Right atrium auricular region (tissue), 2 donors: ENCODE measurements around the gene DLGAP4. TPM values are rescaled to one million over a fixed set of nuclear protein-coding genes. Genes with fewer than 3 reads are reported as not detected.

Experiments used
- DNase-seq: peaks from one replicate; pipeline ENCODE4 v3.0.0-alpha.2; 2019; ENCODE audit warnings: low spot score
- H3K27ac ChIP-seq, 2 donors: fragments of 200-600 bp; sonication (generic); 1 replicate in 1 of 2; 2 replicates in 1 of 2; pipeline ENCODE4 v1.5.1; 2016 to 2019
- H3K27me3 ChIP-seq, 2 donors: fragments of 200-600 bp; sonication (generic); one replicate each; pipeline versions ENCODE4 v1.5.1 to v1.6.0; 2017 to 2019
- H3K36me3 ChIP-seq: fragments of 200-600 bp; sonication (generic); one replicate; pipeline ENCODE4 v1.5.1; 2016
- H3K4me1 ChIP-seq, 2 donors: fragments of 200-600 bp; sonication (generic); one replicate each; pipeline versions ENCODE4 v1.5.1 to v1.6.0; 2017 to 2019
- H3K4me3 ChIP-seq, 2 donors: fragments of 200-600 bp; sonication (generic); 1 replicate in 1 of 2; 2 replicates in 1 of 2; pipeline ENCODE4 v1.5.1; 2017 to 2019; ENCODE audit warnings: mild to moderate bottlenecking in 1 of 2, moderate library complexity in 1 of 2
- H3K9me3 ChIP-seq, 2 donors: fragments of 200-600 bp; sonication (generic); one replicate each; pipeline ENCODE4 v1.5.1; 2019
- CTCF ChIP-seq, 2 donors: fragments of 200-600 bp; sonication (generic); IDR thresholded peaks; one replicate each; pipeline ENCODE4 v1.5.1; 2019; ENCODE audit warnings: antibody characterized with exemption in 2 of 2
- total RNA-seq, 2 donors: library from RNA; depleted of rRNA; stranded (reverse); fragments of >200 nt; gene quantifications; one replicate each; pipeline ENCODE4 v1.1.0, GENCODE V29; 2016

The DLGAP4 gene
- total RNA-seq, 2 donors from 2014 or later, result 30.0 to 50.2 TPM

DNA sequence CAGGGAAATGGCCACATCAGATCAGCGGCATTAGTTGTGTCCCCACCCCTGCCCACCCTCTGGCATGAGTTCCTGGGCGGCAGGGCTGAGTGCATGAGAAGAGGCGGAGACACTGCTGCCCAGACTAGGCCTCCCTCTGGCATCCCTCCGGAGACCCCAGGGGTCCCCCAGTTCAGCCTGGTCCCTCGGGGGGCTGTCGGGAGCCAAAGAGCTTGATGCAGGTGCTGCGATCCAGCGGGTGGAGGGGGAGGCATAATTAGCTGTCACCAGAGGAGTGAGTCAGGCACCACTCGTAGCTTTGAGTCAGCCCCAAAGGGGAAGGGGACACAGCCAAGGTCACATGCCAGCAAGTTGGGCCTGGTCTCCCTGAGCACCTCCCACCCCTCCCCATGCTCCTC, 34.5 kb downstream of the DLGAP4 start:
- no peak overlapping the region for H3K4me3 ChIP-seq
- no peak for DNase-seq
- H3K9me3 ChIP-seq, result no peaks in the 10 kb centered on the region
- no peaks in the 10 kb centered on the region for H3K4me1 ChIP-seq
- no peak for TF ChIP-seq CTCF (IDR thresholded peaks at IDR 0.05)
- no peaks in the 10 kb centered on the region for H3K27me3 ChIP-seq
- no peak overlapping the region for H3K27ac ChIP-seq
- no peaks in the 10 kb centered on the region for H3K36me3 ChIP-seq

GRCh38 chr20:36341331-36342020, 35.3 kb downstream of the DLGAP4 start:
- H3K4me3 ChIP-seq, result no peak overlapping the region

GRCh38 chr20:36342331-36343120, 36.4 kb downstream of the DLGAP4 start:
- H3K9me3 ChIP-seq, result no peaks in the 10 kb centered on the region
- H3K4me3 ChIP-seq, result no peak overlapping the region
- no peaks in the 10 kb centered on the region for H3K27me3 ChIP-seq
- TF ChIP-seq CTCF (IDR thresholded peaks at IDR 0.05), result no peak
- no peaks in the 10 kb centered on the region for H3K4me1 ChIP-seq
- H3K27ac ChIP-seq, result no peak overlapping the region
- DNase-seq, result no peak
- H3K36me3 ChIP-seq, result no peaks in the 10 kb centered on the region

More at GRCh38 chr20:36341331-36342020, 35.3 kb downstream of the DLGAP4 start:
- Histone ChIP-seq H3K27me3 (no peaks in the 10 kb centered on the region), H3K27ac (no peak overlapping the region), H3K36me3 (no peaks in the 10 kb centered on the region), H3K4me1 (no peaks in the 10 kb centered on the region), H3K9me3 (no peaks in the 10 kb centered on the region)
- no peak for DNase-seq
- TF ChIP-seq CTCF (IDR thresholded peaks at IDR 0.05), result no peak

DNA sequence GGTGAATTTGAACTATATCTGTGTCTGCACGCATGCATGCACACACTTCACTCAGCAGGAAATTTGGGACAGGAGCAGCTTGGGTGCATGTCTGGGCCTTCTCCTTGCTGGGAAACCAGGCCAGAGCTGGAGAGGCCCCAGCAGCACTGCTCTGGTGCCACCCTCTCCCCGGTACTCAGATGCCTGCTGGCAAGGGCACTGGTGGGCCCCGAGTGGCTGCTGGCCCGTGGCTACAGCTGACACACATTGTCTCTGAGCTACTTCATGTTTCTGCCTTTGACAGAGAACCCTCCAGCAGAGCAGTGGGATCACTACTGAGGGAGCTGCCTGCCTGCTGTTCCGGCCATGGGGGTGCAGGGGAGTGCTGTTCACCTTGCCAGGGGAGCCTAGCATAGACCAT, 37.5 kb downstream of the DLGAP4 start:
- Histone ChIP-seq H3K4me3 (no peak overlapping the region), H3K9me3 (no peaks in the 10 kb centered on the region), H3K36me3 (no peaks in the 10 kb centered on the region), H3K4me1 (no peaks in the 10 kb centered on the region), H3K27ac (no peak overlapping the region), H3K27me3 (no peaks in the 10 kb centered on the region)
- DNase-seq, result no peak
- no peak for TF ChIP-seq CTCF (IDR thresholded peaks at IDR 0.05)

GRCh38 chr20:36344517-36345132, 38.5 kb downstream of the DLGAP4 start:
- Histone ChIP-seq H3K9me3 (no peaks in the 10 kb centered on the region), H3K36me3 (no peaks in the 10 kb centered on the region), H3K4me1 (no peaks in the 10 kb centered on the region), H3K4me3 (no peak overlapping the region), H3K27ac (no peak overlapping the region), H3K27me3 (no peaks in the 10 kb centered on the region)
- TF ChIP-seq CTCF (IDR thresholded peaks at IDR 0.05), result no peak
- no peak for DNase-seq
